A673 (cell line): Measurements from ENCODE around the gene BRD7. TPM values are rescaled to one million over a fixed set of nuclear protein-coding genes. Genes with fewer than 3 reads are reported as not detected.

ENCODE experiments used
- BruUV-seq: library from RNA; stranded (reverse); fragments of 400-500 nt; replicated peaks from 2 replicates; lab custom pipeline; 2021; lab: Mats Ljungman, UMichigan
- CTCF ChIA-PET: fragments of 300-600 bp; sonication (Branson Sonifier 250); formaldehyde crosslinking; loops from one replicate; lab custom pipeline; 2022; ENCODE audit warnings: antibody characterized with exemption; lab: Charles Lee
- POLR2A ChIA-PET: fragments of 300-600 bp; sonication (Branson Sonifier 250); formaldehyde crosslinking; loops from one replicate; lab custom pipeline; 2022; ENCODE audit warnings: antibody characterized with exemption; ENCODE audit not compliant: low non-redundant PET; lab: Charles Lee
- DNase-seq: peaks from one replicate; pipeline ENCODE4 v3.0.0-alpha.2; 2015; ENCODE audit warnings: low spot score
- H3K27ac ChIP-seq: fragments of 200-600 bp; sonication (generic); 2 replicates; pipeline ENCODE4 v1.5.1; 2016; ENCODE audit warnings: mixed run types, low read depth, mild to moderate bottlenecking, mixed read lengths, antibody characterized with exemption, low read length; ENCODE audit not compliant: poor library complexity, severe bottlenecking
- H3K27me3 ChIP-seq: fragments of 200-600 bp; sonication (generic); replicated peaks from 2 replicates; pipeline ENCODE4 v1.6.1; 2017; ENCODE audit warnings: mixed run types, low read depth, mild to moderate bottlenecking, mixed read lengths, antibody characterized with exemption, low read length; ENCODE audit not compliant: insufficient read depth, poor library complexity
- H3K36me3 ChIP-seq: fragments of 200-600 bp; sonication (generic); 2 replicates; pipeline ENCODE4 v1.6.1; 2016; ENCODE audit warnings: mixed run types, mild to moderate bottlenecking, mixed read lengths, antibody characterized with exemption, low read length; ENCODE audit not compliant: insufficient read depth, poor library complexity, severe bottlenecking
- H3K4me1 ChIP-seq: fragments of 200-600 bp; sonication (generic); 2 replicates; pipeline ENCODE4 v1.6.1; 2017; ENCODE audit warnings: mixed run types, mild to moderate bottlenecking, mixed read lengths, antibody characterized with exemption, low read length; ENCODE audit not compliant: insufficient read depth, poor library complexity, severe bottlenecking
- H3K4me3 ChIP-seq: fragments of 200-600 bp; sonication (generic); 2 replicates; pipeline ENCODE4 v1.5.1; 2016; ENCODE audit warnings: low read depth, mixed run types, mild to moderate bottlenecking, mixed read lengths, low read length; ENCODE audit not compliant: poor library complexity, severe bottlenecking
- H3K9me3 ChIP-seq: fragments of 200-600 bp; sonication (generic); 2 replicates; pipeline ENCODE4 v1.6.1; 2016; ENCODE audit warnings: mixed run types, low read depth, mild to moderate bottlenecking, mixed read lengths, antibody characterized with exemption, low read length; ENCODE audit not compliant: poor library complexity, severe bottlenecking
- EZH2 ChIP-seq: fragments of 200-600 bp; sonication (generic); IDR thresholded peaks from 2 replicates; pipeline ENCODE4 v1.6.1; 2017; ENCODE audit warnings: borderline replicate concordance, low read depth, mild to moderate bottlenecking, mixed read lengths, antibody characterized with exemption, low read length; ENCODE audit not compliant: poor library complexity, severe bottlenecking
- intact Hi-C: fragments of 100-400 bp; cut with micrococcal nuclease; formaldehyde crosslinking; loops from one replicate; pipeline ENCODE4 v1.10.0; 2022; ENCODE audit not compliant: unreplicated experiment
- total RNA-seq: library from RNA; stranded (reverse); gene quantifications from 2 replicates; pipeline ENCODE4 v1.2.3, GENCODE V29; 2021
- TF ChIP-seq, protein P1 (sequence below): fragments of 300-800, 200-600 bp; sonication (generic); conservative IDR thresholded peaks from 2 replicates; pipeline ENCODE4 v1.5.1; 2017; ENCODE audit warnings: low read depth, mild to moderate bottlenecking, antibody characterized with exemption, low read length, moderate library complexity, mixed read lengths

Gene BRD7
- total RNA-seq, 1 experiment from 2014 or later: 93.0 TPM

DNA sequence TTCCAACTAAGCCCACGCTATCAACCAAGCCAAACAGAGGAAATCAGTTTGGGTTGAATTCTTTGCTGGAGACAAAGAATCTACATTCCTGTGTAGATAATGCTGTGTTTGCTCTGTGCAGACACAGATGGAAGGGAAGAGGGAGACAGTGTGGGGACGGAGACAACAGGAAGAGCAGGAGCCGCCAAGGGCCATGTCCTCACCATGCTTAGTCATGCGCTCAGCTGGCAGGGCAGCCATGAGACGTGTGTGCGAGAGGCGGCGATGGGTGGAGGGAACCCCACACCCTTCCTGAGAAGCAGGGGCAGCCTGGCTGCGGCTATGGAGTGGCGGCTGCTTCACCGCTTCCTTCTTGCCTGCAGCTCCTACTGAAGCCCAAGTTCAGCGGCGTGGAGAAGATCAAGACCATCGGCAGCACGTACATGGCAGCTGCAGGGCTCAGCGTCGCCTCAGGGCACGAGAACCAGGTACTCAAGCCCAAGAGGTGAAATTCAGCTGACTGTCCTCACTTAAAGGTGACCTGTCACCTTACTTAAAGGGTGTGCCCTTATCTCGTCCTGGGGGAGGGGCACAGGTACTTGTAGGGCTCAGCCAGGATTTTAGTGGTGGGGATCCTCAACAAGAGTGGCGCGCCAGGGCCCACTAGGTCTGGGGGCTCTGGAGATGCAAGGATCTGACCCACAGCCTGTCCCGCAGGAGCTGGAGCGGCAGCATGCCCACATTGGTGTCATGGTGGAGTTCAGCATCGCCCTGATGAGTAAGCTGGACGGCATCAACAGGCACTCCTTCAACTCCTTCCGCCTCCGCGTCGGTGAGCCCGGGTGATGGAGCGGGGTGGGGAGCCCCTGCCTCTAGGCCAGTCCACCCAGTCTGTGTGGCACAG lies 55.0 kb downstream of the BRD7 start:
- Histone ChIP-seq H3K4me1 (no peaks in the 10 kb centered on the region), H3K4me3 (no peak overlapping the region), H3K27me3 (no peaks in the 10 kb centered on the region), H3K36me3 (peaks cover 33% of the 10 kb centered on the region), H3K9me3 (no peaks in the 10 kb centered on the region), H3K27ac (peak overlapping the region; percentile 16)
- intact Hi-C loops: no loop called here
- TF ChIP-seq, protein P1, sequence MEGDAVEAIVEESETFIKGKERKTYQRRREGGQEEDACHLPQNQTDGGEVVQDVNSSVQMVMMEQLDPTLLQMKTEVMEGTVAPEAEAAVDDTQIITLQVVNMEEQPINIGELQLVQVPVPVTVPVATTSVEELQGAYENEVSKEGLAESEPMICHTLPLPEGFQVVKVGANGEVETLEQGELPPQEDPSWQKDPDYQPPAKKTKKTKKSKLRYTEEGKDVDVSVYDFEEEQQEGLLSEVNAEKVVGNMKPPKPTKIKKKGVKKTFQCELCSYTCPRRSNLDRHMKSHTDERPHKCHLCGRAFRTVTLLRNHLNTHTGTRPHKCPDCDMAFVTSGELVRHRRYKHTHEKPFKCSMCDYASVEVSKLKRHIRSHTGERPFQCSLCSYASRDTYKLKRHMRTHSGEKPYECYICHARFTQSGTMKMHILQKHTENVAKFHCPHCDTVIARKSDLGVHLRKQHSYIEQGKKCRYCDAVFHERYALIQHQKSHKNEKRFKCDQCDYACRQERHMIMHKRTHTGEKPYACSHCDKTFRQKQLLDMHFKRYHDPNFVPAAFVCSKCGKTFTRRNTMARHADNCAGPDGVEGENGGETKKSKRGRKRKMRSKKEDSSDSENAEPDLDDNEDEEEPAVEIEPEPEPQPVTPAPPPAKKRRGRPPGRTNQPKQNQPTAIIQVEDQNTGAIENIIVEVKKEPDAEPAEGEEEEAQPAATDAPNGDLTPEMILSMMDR: no peak
- TF ChIP-seq EZH2: no peak
- ChIA-PET CTCF (interaction anchor here (1.1 to 1.2 kb wide), 2 partner anchors 13 to 41 kb away, joined by 3 to 5 read pairs; no protein-coding TSS in a partner anchor), POLR2A (no interaction called here)
- no peak for DNase-seq
- no TSS peak for BruUV-seq

GRCh38 chr16:50311891-50312501 lies 56.8 kb downstream of the BRD7 start:
- H3K4me3 ChIP-seq: no peak overlapping the region
- no peaks in the 10 kb centered on the region for H3K9me3 ChIP-seq
- peaks cover 15% of the 10 kb centered on the region for H3K36me3 ChIP-seq
- H3K27me3 ChIP-seq: no peaks in the 10 kb centered on the region
- intact Hi-C loops: no loop called here
- ChIA-PET CTCF (no interaction called here), POLR2A (no interaction called here)
- no TSS peak for BruUV-seq
- TF ChIP-seq, protein P1: no peak
- no peak for TF ChIP-seq EZH2
- no peaks in the 10 kb centered on the region for H3K4me1 ChIP-seq
- DNase-seq: no peak
- H3K27ac ChIP-seq: no peak overlapping the region

- Histone ChIP-seq H3K36me3 (peaks cover 6% of the 10 kb centered on the region), H3K4me3 (no peak overlapping the region), H3K27ac (no peak overlapping the region), H3K9me3 (no peaks in the 10 kb centered on the region), H3K4me1 (no peaks in the 10 kb centered on the region), H3K27me3 (no peaks in the 10 kb centered on the region)
- DNase-seq: no peak
- ChIA-PET CTCF (no interaction called here), POLR2A (no interaction called here)
- intact Hi-C loops: no loop called here
- BruUV-seq: no TSS peak
- TF ChIP-seq, protein P1: no peak
- no peak for TF ChIP-seq EZH2
Measured at GRCh38 chr16:50311134-50311528, 57.7 kb downstream of the BRD7 start.
